Measurements from ENCODE around the gene NOP9. TPM values are rescaled to one million over a fixed set of nuclear protein-coding genes. Genes with fewer than 3 reads are reported as not detected.

NOP9 gene
- total RNA-seq, 1 experiment from 2014 or later: 32.4 TPM

DNA sequence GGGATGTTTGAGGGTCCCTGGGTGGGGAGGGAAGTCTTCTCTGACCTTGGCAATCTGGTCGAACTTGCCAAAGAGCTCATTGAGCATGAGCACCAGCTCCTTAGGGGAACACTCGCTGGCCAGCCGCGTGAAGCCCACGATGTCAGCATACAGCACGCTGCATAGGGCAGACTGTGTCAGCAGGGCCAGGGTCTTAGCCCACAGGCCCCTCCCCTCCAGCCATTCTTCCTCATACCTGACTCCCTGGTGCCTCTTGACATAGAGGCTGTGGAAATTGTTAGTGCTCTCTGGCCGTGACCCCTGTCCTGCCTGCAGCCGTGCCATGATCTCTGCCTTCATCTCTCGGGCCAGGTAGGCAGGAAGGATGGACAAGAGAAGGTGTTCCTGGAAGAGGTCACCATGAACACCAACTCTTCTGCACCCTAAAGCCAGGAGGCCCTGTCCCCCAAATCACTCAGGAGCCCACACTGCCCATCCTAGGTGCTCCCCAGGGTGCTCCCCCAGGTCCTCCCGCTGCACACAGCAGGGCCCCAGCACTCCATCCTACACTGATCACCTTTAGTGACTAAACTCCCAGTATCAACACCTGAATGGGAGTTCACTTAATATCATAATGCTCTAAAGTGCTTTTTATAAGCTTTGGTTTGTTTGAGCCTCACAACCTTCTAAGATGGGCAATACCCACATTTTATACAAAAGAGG is 31.5 kb downstream of the NOP9 start:
- no peaks in the 10 kb centered on the region for H3K36me3 ChIP-seq (replicated peaks; ENCODE audit: control insufficient read depth, insufficient read depth, low read length)
- H3K4me3 ChIP-seq (ENCODE audit: insufficient read depth, low read depth, low read length): no peak overlapping the region
- peaks cover 65% of the 10 kb centered on the region for H3K27me3 ChIP-seq (ENCODE audit: control insufficient read depth, insufficient read depth, low read length)
- no peak for DNase-seq

DNA sequence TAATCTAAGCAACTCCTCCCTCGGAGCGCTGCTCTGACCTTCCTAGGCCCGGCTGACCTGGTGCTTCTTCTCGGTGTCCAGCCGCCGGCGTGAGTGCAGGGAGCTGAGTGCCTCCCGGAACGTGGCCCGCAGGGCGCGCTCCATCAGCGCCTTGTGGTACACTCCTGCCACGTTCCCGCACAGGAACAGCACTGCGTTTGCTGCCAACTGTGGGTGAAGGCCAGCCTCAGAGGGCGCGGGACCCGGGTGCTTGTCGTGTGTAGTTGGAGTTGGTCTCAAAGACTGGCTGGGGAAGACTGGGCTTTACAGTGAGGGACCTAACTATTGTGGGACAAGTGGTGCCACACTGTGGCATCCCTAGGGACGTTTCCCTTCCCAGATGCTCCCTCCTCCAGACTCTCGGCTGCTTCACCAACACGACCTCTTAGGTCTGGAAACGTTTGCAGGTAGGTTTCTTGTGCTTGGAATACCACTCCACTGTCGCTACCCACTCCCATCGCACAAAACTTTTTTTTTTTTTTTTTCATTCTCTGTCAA is 32.1 kb downstream of the NOP9 start:
- DNase-seq: peak; percentile 57
- no peaks in the 10 kb centered on the region for H3K36me3 ChIP-seq (replicated peaks; ENCODE audit: control insufficient read depth, insufficient read depth, low read length)
- H3K4me3 ChIP-seq (ENCODE audit: insufficient read depth, low read depth, low read length): peak overlapping the region; percentile 45; the same call in 1 of the 2 replicates
- peaks cover 72% of the 10 kb centered on the region for H3K27me3 ChIP-seq (ENCODE audit: control insufficient read depth, insufficient read depth, low read length)

DNA sequence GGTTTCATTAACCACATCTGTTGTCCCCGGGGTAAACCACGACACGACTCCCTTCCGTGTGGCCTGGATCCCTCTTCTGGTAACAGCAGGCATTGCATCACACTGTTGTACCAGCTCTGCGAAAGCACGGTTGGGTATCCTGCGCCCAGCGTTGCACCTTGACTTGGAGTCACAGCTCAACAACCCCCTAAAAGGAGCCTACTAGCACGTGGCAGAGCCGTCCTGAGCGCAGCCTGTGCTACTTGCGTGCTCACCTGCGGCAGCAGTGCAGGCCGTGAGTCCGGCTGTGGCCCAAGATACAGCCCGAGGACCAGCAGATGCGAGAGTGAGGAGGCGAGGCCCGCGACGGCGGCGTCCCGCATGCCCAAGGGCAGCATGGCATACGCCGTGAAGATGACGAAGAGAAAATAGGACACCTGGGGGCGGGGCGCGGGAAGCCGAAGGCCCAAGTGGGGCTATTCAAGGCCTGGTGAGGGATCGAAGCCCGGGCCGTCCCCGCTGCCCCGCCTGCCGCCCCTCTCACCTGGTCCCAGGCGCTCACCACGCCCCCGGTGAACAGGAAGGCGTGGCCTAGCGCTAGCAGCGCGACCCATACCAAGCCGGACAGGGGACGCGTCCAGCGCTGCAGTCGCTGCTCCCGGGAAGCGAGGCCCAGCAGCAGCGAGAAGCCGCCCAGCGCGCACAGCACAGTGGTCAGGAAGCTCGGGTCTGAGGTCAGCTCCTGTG is 32.8 kb downstream of the NOP9 start:
- Histone ChIP-seq H3K4me3 (ENCODE audit: insufficient read depth, low read depth, low read length) (peak overlapping the region; percentile 45), H3K36me3 (replicated peaks; ENCODE audit: control insufficient read depth, insufficient read depth, low read length) (no peaks in the 10 kb centered on the region), H3K27me3 (ENCODE audit: control insufficient read depth, insufficient read depth, low read length) (peaks cover 79% of the 10 kb centered on the region)
- peak; percentile 96 for DNase-seq

DNA sequence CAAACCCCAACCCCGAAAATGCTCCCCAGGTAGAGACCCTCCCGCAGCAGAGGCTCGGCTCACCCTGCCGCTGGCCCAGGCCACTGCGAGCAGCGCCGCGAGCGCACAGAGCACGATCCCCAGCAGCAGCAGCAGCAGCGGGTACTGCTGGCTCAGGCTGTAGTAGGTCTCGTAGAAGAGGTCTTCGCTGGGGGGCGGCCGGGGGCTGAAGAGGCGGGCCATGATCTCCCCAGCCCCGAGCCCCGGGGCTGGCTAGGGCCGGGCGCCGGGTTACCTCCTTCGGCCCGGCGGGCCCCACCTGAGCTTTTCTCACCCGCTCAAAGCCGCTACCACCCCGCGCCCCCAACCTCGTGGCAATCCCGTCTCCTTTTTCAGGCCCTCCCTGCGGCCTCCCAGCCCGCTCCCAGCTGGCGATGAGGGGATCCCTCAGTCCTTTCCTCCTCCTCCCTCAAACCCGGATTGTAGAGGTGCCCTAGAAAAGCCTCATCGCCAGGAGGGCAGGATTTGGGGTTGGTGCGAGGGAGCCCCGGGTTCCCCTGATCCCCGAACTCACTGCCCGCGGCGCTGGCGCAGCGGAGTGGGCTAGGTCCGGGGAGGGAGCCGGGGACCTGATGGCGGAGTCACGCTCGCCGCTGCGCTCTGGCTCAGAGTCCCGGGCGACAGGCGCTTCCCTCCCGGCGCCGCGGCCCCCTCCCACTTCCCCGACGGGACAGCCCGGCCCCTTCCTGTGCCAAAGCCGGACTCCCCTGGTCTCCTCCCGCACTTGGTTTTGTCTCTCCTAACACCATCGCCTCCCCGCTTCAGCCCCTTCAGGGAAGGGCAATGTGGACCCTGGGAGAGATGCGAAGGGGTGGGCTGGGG is 35.0 kb downstream of the NOP9 start, which contains the start of gene ADCY4:
Gene ADCY4, minus strand, starts transcription at position 641 of the 861 bp plus-strand sequence. Its CDS starts 419 bp downstream, at position 222.
- no peaks in the 10 kb centered on the region for H3K36me3 ChIP-seq (replicated peaks; ENCODE audit: control insufficient read depth, insufficient read depth, low read length)
- peaks cover 94% of the 10 kb centered on the region for H3K27me3 ChIP-seq (ENCODE audit: control insufficient read depth, insufficient read depth, low read length)
- H3K4me3 ChIP-seq (ENCODE audit: insufficient read depth, low read depth, low read length): peak within 1 kb of the TSS; percentile 57
- peak; percentile 83 for DNase-seq

DNA sequence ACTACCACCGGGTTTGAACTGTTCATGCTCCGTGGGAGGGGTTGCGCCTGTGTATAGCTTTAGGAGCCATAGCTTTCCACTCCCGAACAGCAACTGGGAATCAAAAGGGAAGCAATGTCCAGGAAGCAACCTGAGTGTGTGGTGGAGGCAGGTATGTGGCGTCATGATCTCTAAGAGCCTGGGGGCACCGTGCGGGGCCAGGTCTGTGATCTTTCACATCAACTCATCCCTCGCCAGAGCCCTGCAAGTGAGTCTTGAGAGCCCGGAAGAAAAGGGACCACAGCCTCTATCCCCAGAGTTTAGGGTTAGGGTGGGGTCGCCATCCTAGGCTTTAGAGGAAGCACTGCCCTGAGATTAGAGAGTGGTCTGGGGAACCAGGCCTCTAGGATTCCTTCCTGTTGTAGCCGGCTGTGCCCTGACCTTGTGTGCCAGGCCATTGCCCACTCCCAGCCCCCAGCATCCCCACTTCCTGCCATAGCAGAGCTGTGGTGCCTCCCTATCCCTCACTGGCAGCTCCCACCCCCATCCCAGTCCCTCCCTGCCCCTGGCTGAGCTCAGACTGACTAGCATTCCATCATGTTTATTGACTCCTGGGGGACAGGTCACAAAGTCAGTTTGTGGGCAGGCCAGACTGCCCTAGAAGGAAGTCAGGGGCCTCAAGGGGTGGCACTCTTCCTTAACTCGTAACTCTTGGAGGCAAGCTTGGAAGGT is 36.0 kb downstream of the NOP9 start:
- H3K36me3 ChIP-seq (replicated peaks; ENCODE audit: control insufficient read depth, insufficient read depth, low read length): no peaks in the 10 kb centered on the region
- peak; percentile 51 for DNase-seq
- peaks cover 96% of the 10 kb centered on the region for H3K27me3 ChIP-seq (ENCODE audit: control insufficient read depth, insufficient read depth, low read length)
- H3K4me3 ChIP-seq (ENCODE audit: insufficient read depth, low read depth, low read length): no peak overlapping the region; the same call in 1 of the 2 replicates

DNA sequence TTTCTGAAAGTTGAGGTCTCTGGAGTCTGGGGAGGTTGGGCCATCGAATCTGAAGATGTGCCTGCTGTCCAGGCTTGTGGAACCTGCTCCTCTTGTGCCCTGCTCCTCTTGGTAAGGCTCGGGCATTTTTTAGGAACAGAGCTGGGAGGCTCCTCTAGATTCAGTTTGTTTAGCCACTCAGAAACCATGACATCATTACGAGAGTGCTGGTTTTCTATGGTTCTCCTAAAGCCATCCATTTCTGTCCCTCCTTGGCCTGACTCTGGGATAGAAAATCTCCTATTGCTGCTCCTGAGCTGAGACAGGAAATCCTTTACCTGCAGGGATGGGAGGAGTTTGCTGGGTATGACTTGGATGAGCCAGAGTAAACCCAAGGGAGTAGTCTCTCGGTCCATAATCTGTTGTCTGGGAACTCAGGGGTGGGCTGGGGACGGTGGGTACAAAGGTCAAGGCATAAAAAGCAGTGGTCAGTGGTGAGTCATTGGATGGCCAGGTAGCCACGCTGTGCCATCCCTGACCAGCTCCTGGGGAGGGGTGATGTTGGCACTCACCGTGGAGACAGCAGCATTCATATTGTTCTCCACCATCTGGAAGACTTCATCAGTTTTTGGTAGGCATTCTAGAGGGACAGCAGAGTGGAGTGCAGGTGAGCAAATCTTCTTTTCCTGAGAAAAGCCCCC is 37.6 kb downstream of the NOP9 start:
- peaks cover 94% of the 10 kb centered on the region for H3K27me3 ChIP-seq (ENCODE audit: control insufficient read depth, insufficient read depth, low read length)
- no peaks in the 10 kb centered on the region for H3K36me3 ChIP-seq (replicated peaks; ENCODE audit: control insufficient read depth, insufficient read depth, low read length)
- no peak for DNase-seq
- H3K4me3 ChIP-seq (ENCODE audit: insufficient read depth, low read depth, low read length): no peak overlapping the region

DNA sequence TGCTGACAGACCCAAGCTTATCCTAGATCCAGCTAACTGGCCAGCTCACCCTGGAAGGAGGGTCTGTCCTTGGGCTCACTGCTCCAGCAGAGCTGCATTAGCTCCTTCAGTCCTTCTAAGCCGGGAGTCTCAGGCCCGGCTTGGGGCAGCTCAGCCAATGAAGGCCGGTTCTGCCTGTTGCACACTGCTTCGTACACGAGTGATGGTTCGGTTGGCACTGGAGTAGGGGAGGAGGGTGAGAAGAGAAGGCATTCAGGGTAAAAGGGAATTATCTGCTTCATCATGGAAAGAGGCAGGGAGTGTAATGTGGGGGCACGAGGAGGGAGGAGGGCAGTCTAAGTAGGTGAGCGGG is 38.1 kb downstream of the NOP9 start:
- DNase-seq: no peak
- H3K4me3 ChIP-seq (ENCODE audit: insufficient read depth, low read depth, low read length): no peak overlapping the region
- peaks cover 91% of the 10 kb centered on the region for H3K27me3 ChIP-seq (ENCODE audit: control insufficient read depth, insufficient read depth, low read length)
- H3K36me3 ChIP-seq (replicated peaks; ENCODE audit: control insufficient read depth, insufficient read depth, low read length): no peaks in the 10 kb centered on the region

DNA sequence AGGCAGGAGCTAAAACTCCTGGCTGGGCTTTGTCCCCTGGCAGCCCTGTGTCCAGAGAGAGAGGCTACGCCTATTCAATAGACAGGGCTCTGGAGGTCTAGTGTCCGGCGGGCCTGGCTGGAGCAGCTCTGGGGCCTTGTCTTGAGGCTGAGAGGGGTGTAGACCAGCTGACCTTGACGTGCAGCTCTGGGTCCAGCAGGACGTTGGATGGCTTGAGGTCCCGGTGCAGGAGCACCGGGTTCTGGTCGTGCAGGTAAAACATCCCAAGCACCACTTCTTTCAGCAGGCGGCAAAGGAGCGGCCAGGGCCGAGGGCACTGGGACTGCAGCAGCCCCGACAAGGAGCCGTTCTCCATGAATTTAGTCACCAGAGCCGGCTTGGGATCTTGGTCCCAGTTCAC is 39.2 kb downstream of the NOP9 start:
- no peak for DNase-seq
- Histone ChIP-seq H3K27me3 (ENCODE audit: control insufficient read depth, insufficient read depth, low read length) (peaks cover 87% of the 10 kb centered on the region), H3K4me3 (ENCODE audit: insufficient read depth, low read depth, low read length) (peak overlapping the region; percentile 56; the same call in 1 of the 2 replicates), H3K36me3 (replicated peaks; ENCODE audit: control insufficient read depth, insufficient read depth, low read length) (no peaks in the 10 kb centered on the region)

DNA sequence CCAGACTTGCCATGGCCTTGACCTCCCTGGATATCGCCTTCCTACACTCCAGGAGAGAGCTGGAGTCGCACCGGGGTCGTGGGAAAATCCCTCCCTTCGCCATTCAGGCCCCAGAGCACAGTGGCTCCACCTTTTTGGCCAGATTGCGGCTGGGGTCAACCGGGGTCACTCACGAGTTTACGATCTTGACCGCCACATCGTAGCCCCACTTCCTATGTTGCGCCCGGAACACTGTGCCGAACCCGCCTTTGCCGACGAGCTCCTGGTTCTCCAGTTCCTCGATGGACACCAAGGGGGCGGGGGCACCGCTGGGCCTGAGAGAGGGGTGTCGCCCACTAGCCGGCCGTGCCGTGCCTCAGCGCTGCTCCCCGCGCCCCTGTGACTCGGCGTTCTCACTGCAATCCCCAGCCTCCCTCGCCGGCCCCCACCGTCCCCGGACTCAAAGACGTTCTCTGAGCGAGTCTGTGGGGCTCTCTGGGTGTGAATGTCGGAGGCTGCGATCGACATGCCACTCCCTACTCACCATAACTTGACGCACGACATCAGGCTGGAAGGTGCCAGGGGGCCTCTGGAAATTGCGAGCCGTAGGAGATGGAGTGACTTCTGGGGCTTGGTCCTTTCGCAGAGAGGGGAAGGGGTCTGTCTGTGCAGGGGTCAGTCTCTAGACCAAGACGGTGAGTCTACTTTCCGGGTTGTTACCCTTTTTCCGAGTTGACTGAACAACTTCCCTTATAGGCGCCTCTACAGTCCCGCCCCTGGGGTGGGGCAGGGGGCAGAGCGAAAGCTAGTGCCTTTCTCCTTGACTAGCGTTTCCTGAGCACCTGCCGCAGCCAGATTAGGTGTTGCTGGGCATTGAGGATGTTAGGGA is 39.9 kb downstream of the NOP9 start, which contains the start of gene RIPK3:
Gene RIPK3, minus strand, starts transcription at position 708 of the 868 bp plus-strand sequence. Its CDS starts 165 bp downstream, at position 543.
- peaks cover 81% of the 10 kb centered on the region for H3K27me3 ChIP-seq (ENCODE audit: control insufficient read depth, insufficient read depth, low read length)
- no peaks in the 10 kb centered on the region for H3K36me3 ChIP-seq (replicated peaks; ENCODE audit: control insufficient read depth, insufficient read depth, low read length)
- peak within 1 kb of the TSS; percentile 56 for H3K4me3 ChIP-seq (ENCODE audit: insufficient read depth, low read depth, low read length)
- DNase-seq: peak; percentile 79

DNA sequence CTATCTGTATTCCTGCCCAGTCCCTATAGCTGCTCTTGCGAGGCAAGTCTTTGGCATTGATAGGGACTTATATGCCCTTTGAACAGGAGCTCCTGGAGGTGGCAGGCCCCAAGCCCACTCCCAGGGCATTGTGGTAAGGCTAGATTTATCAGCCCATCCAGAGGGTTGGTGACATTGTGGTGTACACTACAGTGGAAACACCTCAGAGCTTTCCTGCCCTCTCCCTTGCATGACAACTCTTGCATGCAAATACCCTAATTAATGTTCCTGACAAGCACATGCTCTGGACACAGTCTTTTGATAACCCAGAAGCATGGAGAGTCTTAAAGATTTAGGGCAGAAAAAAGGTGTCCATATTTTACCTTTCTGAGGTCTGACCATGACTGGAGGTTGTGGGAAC is 41.0 kb downstream of the NOP9 start:
- no peak for DNase-seq
- H3K4me3 ChIP-seq (ENCODE audit: insufficient read depth, low read depth, low read length): no peak overlapping the region
- H3K27me3 ChIP-seq (ENCODE audit: control insufficient read depth, insufficient read depth, low read length): peaks cover 78% of the 10 kb centered on the region
- H3K36me3 ChIP-seq (replicated peaks; ENCODE audit: control insufficient read depth, insufficient read depth, low read length): no peaks in the 10 kb centered on the region

DNA sequence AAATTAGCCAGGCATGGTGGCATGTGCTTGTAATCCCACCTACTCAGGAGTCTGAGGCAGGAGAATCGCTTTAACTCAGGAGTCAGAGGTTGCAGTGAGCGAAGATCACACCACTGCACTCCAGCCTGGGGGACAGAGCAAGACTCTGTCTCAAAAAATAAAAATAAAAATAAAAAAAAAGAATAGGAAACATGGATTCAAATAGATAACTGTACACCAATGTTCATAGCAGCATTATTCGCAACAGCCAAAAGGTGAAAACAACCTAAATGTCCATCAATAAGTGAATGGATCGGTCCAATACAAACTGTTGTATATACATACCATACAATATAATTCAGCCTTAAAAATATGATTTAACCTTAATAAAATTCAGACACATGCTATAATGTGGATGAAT is 43.2 kb downstream of the NOP9 start:
- Histone ChIP-seq H3K36me3 (replicated peaks; ENCODE audit: control insufficient read depth, insufficient read depth, low read length) (no peaks in the 10 kb centered on the region), H3K27me3 (ENCODE audit: control insufficient read depth, insufficient read depth, low read length) (peaks cover 63% of the 10 kb centered on the region), H3K4me3 (ENCODE audit: insufficient read depth, low read depth, low read length) (no peak overlapping the region)
- no peak for DNase-seq

DNA sequence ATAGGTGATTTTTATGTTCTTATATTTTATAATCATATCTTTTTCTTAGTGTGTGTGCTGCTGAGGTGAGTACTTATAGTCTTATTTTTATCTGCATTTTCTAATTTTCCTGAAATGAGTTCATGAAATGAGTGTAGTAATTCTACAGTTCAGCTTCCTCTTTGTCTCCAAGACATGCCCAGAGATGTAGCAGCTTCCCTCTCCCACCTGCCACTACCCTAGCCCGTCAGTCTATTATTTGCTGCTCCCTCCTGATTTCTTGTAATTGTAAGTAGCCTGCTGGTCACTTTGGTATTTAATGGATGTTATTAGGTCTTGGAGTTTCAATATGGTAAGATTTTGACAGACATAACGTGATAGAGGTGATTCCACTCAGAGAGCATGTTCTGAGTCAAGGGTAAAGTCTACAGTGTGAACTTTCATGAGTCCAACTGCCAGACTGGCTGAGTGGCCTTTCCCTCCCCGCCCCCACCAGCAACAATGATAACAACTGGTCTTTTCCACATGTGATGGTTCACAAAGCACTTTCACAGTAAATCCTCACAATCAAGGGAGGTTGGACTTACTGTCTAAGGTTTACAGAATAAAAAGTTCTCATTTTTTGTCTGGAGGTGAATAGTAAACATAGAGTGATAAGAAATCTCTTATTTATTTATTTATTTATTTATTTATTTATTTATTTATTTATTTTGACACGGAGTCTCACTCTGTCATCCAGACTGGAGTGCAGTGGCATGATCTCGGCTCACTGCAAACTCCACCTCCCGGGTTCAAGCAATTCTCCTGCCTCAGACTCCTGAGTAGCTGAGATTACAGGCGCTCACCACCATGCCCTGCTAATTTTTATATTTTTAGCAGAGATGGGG is 44.4 kb downstream of the NOP9 start:
- DNase-seq: no peak
- Histone ChIP-seq H3K27me3 (ENCODE audit: control insufficient read depth, insufficient read depth, low read length) (peaks cover 54% of the 10 kb centered on the region), H3K4me3 (ENCODE audit: insufficient read depth, low read depth, low read length) (no peak overlapping the region), H3K36me3 (replicated peaks; ENCODE audit: control insufficient read depth, insufficient read depth, low read length) (no peaks in the 10 kb centered on the region)
